Measurements from ENCODE around the gene OTUD6A. TPM values are rescaled to one million over a fixed set of nuclear protein-coding genes. Genes with fewer than 3 reads are reported as not detected.
"Not testable (repeated sequence)": the region's sequence is repeated elsewhere in the genome, so short reads cannot be mapped to it uniquely, and the experiment has no call there.

The OTUD6A gene
- total and polyA plus RNA-seq, 2 donors, result 0.02 TPM; not detected in 1

DNA sequence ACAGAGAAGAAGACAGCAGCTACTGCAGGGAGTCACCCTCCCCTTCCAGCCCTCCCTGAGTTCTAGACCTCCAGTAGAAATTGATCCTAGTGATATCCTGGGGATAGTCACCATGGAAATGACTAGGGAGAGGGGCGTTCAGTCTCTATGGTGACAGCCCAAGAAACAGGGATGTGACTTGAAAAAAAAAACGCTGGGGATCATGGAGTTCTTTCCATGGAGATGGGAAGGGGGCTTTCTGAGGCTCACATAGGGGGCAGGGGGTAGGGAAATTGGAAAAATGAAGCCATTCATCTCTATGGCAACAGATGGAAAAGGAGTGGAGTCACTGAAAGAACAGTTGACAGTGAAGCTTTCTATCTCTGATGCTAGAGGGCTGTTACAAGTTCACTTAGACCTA, 43.0 kb downstream of the OTUD6A start:
- H3K4me3 ChIP-seq (ENCODE audit: low read length in 2 of 2), result no peak overlapping the region
- no peak overlapping the region for H3K27ac ChIP-seq (ENCODE audit: low read depth in 1 of 2, low read length in 1 of 2)
- no peak for DNase-seq (ENCODE audit: low read depth in 6 of 9, low spot score in 9 of 9)
- no peaks in the 10 kb centered on the region for H3K36me3 ChIP-seq (ENCODE audit: control insufficient read depth in 2 of 2, insufficient read depth in 2 of 2, low read length in 1 of 2)
- 54% methylated on average over 2 of the region's 2 CpGs for WGBS
- H3K4me1 ChIP-seq (ENCODE audit: control insufficient read depth in 2 of 2, insufficient read depth in 2 of 2, low read length in 2 of 2), result no peaks in the 10 kb centered on the region
- H3K9me3 ChIP-seq (ENCODE audit: control insufficient read depth in 2 of 2, insufficient read depth in 1 of 2, low read length in 1 of 2), result no peaks in the 10 kb centered on the region
- no peaks in the 10 kb centered on the region for H3K27me3 ChIP-seq (ENCODE audit: control insufficient read depth in 2 of 2, insufficient read depth in 1 of 2, low read length in 1 of 2)

DNA sequence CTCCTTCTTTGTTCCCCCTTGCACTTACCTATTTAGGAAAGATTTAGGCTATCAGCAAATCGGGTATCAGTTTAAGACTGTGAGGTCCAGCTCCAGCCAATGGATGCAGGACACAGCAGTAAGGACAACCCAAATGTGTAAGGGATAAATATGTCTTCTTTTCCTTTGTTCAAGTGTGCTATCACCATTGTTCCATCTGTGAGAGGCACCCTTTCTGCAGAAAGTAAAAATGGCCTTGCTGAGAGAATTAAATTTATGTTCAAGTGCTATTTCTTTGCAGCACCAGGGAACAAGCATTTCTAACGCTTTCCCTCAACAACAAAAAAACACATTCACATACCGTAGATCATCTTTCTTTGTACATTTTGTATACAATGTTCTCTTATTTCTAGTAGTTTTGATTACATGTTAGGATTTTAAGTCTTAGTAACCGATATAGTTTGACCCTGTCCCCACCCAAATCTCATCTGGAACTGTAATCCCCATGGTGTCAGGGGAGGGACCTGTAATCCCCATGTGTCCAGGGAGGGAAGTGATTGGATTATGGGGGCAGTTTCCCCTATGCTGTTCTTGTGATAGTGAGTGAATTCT, 49.3 kb downstream of the OTUD6A start:
- H3K4me3 ChIP-seq (ENCODE audit: low read length in 2 of 2); H3K9me3 ChIP-seq (ENCODE audit: control insufficient read depth in 2 of 2, insufficient read depth in 1 of 2, low read length in 1 of 2); H3K4me1 ChIP-seq (ENCODE audit: control insufficient read depth in 2 of 2, insufficient read depth in 2 of 2, low read length in 2 of 2); H3K36me3 ChIP-seq (ENCODE audit: control insufficient read depth in 2 of 2, insufficient read depth in 2 of 2, low read length in 1 of 2); H3K27me3 ChIP-seq (ENCODE audit: control insufficient read depth in 2 of 2, insufficient read depth in 1 of 2, low read length in 1 of 2); DNase-seq (ENCODE audit: low read depth in 6 of 9, low spot score in 9 of 9); H3K27ac ChIP-seq (ENCODE audit: low read depth in 1 of 2, low read length in 1 of 2): not testable (repeated sequence)
- WGBS, result 98% methylated on average over 4 of the region's 4 CpGs

Other genes starting within 250 kb of the OTUD6A start
- gene AWAT2, start 12.5 kb upstream of the OTUD6A start, total RNA-seq, result 0.05 TPM
- 0.11 TPM for gene AWAT2, start 12.5 kb upstream of the OTUD6A start, polyA plus RNA-seq
- gene IGBP1, start 71.0 kb downstream of the OTUD6A start, total RNA-seq, result 99.0 TPM
- gene IGBP1, start 71.0 kb downstream of the OTUD6A start, polyA plus RNA-seq, result 75.0 TPM
- gene DGAT2L6, start 115.0 kb downstream of the OTUD6A start, total RNA-seq, result not detected
- gene DGAT2L6, start 115.0 kb downstream of the OTUD6A start, polyA plus RNA-seq, result 0.02 TPM
- 0.05 TPM for gene AWAT1, start 172.2 kb downstream of the OTUD6A start, total RNA-seq
- gene AWAT1, start 172.2 kb downstream of the OTUD6A start, polyA plus RNA-seq, result 0.09 TPM
- not detected for gene P2RY4, start 197.7 kb downstream of the OTUD6A start, total RNA-seq
- 0.02 TPM for gene P2RY4, start 197.7 kb downstream of the OTUD6A start, polyA plus RNA-seq
- gene ARR3, start 205.9 kb downstream of the OTUD6A start, total RNA-seq, result not detected
- 0.02 TPM for gene ARR3, start 205.9 kb downstream of the OTUD6A start, polyA plus RNA-seq
- gene RAB41, start 219.7 kb downstream of the OTUD6A start, total RNA-seq, result not detected
- 0.09 TPM for gene RAB41, start 219.7 kb downstream of the OTUD6A start, polyA plus RNA-seq
- gene PDZD11, start 227.5 kb downstream of the OTUD6A start, total RNA-seq, result 25.4 TPM
- gene PDZD11, start 227.5 kb downstream of the OTUD6A start, polyA plus RNA-seq, result 54.6 TPM
- gene KIF4A, start 227.6 kb downstream of the OTUD6A start, total RNA-seq, result 14.6 TPM
- 1.4 TPM for gene KIF4A, start 227.6 kb downstream of the OTUD6A start, polyA plus RNA-seq